ENCODE data around the gene LSM6. TPM values are rescaled to one million over a fixed set of nuclear protein-coding genes. Genes with fewer than 3 reads are reported as not detected.

The LSM6 gene
- polyA plus RNA-seq, 1 of the 3 experiments (the other 2 are of a cell fraction): 32.5 TPM

DNA sequence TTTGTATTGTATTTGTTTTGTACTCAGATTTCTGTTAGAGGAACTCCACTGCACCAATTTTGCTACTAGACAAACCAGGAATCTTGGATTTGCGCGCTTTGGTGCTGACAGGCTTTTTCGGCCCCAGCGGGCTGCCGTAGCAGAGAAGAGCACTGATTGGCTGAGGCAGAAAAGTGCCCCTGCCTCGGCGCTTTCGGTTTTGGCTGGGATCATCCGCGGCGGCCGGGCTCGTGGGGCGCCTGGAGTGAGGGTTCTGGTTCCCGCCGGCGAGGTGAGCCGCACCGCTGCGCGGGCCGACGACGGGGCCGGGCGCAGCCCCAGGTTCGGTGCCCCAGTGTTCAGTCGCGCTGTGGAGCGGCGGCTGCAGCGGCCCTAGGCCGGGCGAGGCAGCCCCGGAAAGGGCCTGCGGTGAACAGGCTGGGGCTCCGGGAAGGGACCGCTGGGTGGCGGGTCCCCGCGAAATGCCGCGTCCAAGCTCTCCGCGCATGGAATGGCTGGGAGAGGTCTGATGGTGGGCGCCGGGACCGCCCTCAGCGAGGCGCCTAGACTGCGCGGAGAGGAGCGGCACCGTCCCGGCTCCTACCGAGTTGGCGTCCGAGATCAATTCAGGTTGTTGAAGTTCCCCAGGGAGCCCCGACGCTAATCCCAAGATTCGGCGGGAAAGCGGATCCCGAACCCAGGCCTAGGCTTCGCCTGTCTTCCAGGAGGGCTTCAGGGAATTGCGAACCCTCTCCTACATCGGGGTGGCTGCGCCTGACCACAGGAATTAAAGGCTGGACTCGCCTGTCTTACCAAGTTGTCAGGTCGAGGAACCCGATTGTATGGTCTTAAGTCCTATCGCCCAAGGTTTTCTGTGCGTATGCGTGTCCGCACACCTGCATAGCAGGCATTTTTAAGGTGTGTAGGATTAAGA is at the start of gene LSM6 (continued):
- TF ChIP-seq, protein P1, sequence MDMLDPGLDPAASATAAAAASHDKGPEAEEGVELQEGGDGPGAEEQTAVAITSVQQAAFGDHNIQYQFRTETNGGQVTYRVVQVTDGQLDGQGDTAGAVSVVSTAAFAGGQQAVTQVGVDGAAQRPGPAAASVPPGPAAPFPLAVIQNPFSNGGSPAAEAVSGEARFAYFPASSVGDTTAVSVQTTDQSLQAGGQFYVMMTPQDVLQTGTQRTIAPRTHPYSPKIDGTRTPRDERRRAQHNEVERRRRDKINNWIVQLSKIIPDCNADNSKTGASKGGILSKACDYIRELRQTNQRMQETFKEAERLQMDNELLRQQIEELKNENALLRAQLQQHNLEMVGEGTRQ (IDR thresholded peaks at IDR 0.05; ENCODE audit: borderline replicate concordance, low read depth, low read length): no peak
- TF ChIP-seq, protein P2, sequence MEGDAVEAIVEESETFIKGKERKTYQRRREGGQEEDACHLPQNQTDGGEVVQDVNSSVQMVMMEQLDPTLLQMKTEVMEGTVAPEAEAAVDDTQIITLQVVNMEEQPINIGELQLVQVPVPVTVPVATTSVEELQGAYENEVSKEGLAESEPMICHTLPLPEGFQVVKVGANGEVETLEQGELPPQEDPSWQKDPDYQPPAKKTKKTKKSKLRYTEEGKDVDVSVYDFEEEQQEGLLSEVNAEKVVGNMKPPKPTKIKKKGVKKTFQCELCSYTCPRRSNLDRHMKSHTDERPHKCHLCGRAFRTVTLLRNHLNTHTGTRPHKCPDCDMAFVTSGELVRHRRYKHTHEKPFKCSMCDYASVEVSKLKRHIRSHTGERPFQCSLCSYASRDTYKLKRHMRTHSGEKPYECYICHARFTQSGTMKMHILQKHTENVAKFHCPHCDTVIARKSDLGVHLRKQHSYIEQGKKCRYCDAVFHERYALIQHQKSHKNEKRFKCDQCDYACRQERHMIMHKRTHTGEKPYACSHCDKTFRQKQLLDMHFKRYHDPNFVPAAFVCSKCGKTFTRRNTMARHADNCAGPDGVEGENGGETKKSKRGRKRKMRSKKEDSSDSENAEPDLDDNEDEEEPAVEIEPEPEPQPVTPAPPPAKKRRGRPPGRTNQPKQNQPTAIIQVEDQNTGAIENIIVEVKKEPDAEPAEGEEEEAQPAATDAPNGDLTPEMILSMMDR (IDR thresholded peaks at IDR 0.05): no peak
- no peak for TF ChIP-seq JUND (IDR thresholded peaks at IDR 0.05)
- TF ChIP-seq GATA2 (CRISPR knock-in tag; IDR thresholded peaks at IDR 0.05): no peak; the same call in 1 of the 2 replicates
- TF ChIP-seq MEF2A (IDR thresholded peaks at IDR 0.05; ENCODE audit: borderline replicate concordance, low read depth): no peak
- TF ChIP-seq RCOR1 (IDR thresholded peaks at IDR 0.05; ENCODE audit: low read length): no peak
- TF ChIP-seq SIN3A (IDR thresholded peaks at IDR 0.05; ENCODE audit: borderline replicate concordance, low read depth, low read length): no peak
- no peak for TF ChIP-seq CHD2 (IDR thresholded peaks at IDR 0.05; ENCODE audit: low read length, partially characterized antibody)
- TF ChIP-seq, protein P3, sequence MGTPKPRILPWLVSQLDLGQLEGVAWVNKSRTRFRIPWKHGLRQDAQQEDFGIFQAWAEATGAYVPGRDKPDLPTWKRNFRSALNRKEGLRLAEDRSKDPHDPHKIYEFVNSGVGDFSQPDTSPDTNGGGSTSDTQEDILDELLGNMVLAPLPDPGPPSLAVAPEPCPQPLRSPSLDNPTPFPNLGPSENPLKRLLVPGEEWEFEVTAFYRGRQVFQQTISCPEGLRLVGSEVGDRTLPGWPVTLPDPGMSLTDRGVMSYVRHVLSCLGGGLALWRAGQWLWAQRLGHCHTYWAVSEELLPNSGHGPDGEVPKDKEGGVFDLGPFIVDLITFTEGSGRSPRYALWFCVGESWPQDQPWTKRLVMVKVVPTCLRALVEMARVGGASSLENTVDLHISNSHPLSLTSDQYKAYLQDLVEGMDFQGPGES (IDR thresholded peaks at IDR 0.05; ENCODE audit: low read depth, low read length): peak; percentile 23; the same call in 1 of the 2 replicates

DNA sequence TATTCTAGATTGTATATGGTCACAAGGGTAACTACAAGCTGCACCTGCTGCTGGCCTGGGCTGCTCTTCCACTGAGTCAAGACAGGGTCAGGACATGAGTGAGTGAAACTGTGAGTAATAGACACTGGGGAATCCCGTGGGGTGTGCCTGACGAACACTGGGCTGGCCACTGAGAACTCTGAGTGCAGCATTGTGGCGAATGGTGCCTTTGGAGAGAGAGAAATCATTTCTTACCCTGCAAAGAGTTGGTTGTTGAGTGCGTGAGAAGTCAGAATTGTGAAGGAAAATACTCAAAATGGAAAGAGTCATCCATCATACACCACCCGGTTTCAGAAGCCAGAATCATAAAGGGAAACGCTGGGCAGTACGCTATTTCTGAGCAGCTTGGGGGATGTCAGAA is 43.1 kb upstream of the LSM6 start:
- CTCF ChIA-PET: no interaction called here
- no peaks in the 10 kb centered on the region for H3K9me2 ChIP-seq
- H3K27me3 ChIP-seq (ENCODE audit: insufficient read depth): no peaks in the 10 kb centered on the region
- POLR2A ChIA-PET: no interaction called here
- TF ChIP-seq MEF2A (IDR thresholded peaks at IDR 0.05; ENCODE audit: borderline replicate concordance, low read depth) (no peak), EZH2phosphoT487 (IDR thresholded peaks at IDR 0.05; ENCODE audit: borderline replicate concordance, low read depth) (no peak), MXI1 (IDR thresholded peaks at IDR 0.05; ENCODE audit: low read depth, low read length) (no peak)
- TF ChIP-seq, protein P4, sequence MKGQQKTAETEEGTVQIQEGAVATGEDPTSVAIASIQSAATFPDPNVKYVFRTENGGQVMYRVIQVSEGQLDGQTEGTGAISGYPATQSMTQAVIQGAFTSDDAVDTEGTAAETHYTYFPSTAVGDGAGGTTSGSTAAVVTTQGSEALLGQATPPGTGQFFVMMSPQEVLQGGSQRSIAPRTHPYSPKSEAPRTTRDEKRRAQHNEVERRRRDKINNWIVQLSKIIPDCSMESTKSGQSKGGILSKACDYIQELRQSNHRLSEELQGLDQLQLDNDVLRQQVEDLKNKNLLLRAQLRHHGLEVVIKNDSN (IDR thresholded peaks at IDR 0.05; ENCODE audit: borderline replicate concordance, low read depth): no peak
- TF ChIP-seq, protein P5, sequence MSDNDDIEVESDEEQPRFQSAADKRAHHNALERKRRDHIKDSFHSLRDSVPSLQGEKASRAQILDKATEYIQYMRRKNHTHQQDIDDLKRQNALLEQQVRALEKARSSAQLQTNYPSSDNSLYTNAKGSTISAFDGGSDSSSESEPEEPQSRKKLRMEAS (IDR thresholded peaks at IDR 0.05; ENCODE audit: low read depth): no peak
- TF ChIP-seq, protein P6, sequence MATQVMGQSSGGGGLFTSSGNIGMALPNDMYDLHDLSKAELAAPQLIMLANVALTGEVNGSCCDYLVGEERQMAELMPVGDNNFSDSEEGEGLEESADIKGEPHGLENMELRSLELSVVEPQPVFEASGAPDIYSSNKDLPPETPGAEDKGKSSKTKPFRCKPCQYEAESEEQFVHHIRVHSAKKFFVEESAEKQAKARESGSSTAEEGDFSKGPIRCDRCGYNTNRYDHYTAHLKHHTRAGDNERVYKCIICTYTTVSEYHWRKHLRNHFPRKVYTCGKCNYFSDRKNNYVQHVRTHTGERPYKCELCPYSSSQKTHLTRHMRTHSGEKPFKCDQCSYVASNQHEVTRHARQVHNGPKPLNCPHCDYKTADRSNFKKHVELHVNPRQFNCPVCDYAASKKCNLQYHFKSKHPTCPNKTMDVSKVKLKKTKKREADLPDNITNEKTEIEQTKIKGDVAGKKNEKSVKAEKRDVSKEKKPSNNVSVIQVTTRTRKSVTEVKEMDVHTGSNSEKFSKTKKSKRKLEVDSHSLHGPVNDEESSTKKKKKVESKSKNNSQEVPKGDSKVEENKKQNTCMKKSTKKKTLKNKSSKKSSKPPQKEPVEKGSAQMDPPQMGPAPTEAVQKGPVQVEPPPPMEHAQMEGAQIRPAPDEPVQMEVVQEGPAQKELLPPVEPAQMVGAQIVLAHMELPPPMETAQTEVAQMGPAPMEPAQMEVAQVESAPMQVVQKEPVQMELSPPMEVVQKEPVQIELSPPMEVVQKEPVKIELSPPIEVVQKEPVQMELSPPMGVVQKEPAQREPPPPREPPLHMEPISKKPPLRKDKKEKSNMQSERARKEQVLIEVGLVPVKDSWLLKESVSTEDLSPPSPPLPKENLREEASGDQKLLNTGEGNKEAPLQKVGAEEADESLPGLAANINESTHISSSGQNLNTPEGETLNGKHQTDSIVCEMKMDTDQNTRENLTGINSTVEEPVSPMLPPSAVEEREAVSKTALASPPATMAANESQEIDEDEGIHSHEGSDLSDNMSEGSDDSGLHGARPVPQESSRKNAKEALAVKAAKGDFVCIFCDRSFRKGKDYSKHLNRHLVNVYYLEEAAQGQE (IDR thresholded peaks at IDR 0.05; ENCODE audit: low read depth, low read length): no peak
- TF ChIP-seq, protein P1 (IDR thresholded peaks at IDR 0.05; ENCODE audit: borderline replicate concordance, low read depth, low read length): no peak
- no peaks in the 10 kb centered on the region for H3K36me3 ChIP-seq (replicated peaks in 1 of 2; ENCODE audit: control insufficient read depth in 1 of 2, insufficient read depth in 2 of 2, low read length in 1 of 2)
- no peaks in the 10 kb centered on the region for H3K79me2 ChIP-seq (ENCODE audit: insufficient read depth)
- no peak overlapping the region for H3K9ac ChIP-seq
- 77% methylated on average over 7 of the region's 7 CpGs for WGBS (ENCODE audit: low lambda C conversion rate)
- no peak overlapping the region for H3K4me3 ChIP-seq (ENCODE audit: low read depth in 2 of 2, low read length in 1 of 2)
- no peak overlapping the region for H2AFZ ChIP-seq (ENCODE audit: low read depth)
- H3K27ac ChIP-seq (ENCODE audit: low read depth in 2 of 2, low read length in 1 of 2): no peak overlapping the region
- H3K4me1 ChIP-seq (ENCODE audit: control insufficient read depth in 1 of 2, insufficient read depth in 2 of 2, low read depth in 1 of 2, low read length in 1 of 2): no peaks in the 10 kb centered on the region; a peak in 1 of 4 replicates
- no peaks in the 10 kb centered on the region for H4K20me1 ChIP-seq (ENCODE audit: insufficient read depth)
- no peaks in the 10 kb centered on the region for H3K9me3 ChIP-seq
- DNase-seq: no peak
- H3K4me2 ChIP-seq: no peak overlapping the region
- H3F3A ChIP-seq (replicated peaks; ENCODE audit: insufficient read depth): no peaks in the 10 kb centered on the region

Measured in SK-N-SH (cell line).